Anterior cingulate cortex (tissue), 58 donors: ENCODE data around the gene SYPL2.
"Not testable (repeated sequence)": the region's sequence is repeated elsewhere in the genome, so short reads cannot be mapped to it uniquely, and the experiment has no call there.

Experiments
- DNase-seq, 58 donors: peaks; one replicate each; lab custom pipeline; 2025; lab: John Stamatoyannopoulos, UW

Gene SYPL2

GRCh38 chr1:109466452-109467300 lies at the start of gene SYPL2:
Gene SYPL2 (plus strand): TSS chr1:109466546. CDS start chr1:109466844, 298 bp downstream.
- peak in 25 of 58 donors; percentile 6 to 44 (median 19) for DNase-seq

- no peak for DNase-seq
Observed at GRCh38 chr1:109423498-109423897, 42.8 kb upstream of the SYPL2 start.

- DNase-seq = peak in 6 of 58 donors; percentile 31 to 69 (median 51)
Observed at GRCh38 chr1:109425391-109426280, 40.7 kb upstream of the SYPL2 start.

- DNase-seq = peak; percentile 79 to 99 (median 97)
Observed at GRCh38 chr1:109426281-109427170, 39.8 kb upstream of the SYPL2 start, which contains the start of gene PSMA5. Gene PSMA5 (minus strand): TSS chr1:109426448. CDS start chr1:109426330, 118 bp downstream.

- no peak for DNase-seq
Observed at GRCh38 chr1:109427171-109427467, 39.2 kb upstream of the SYPL2 start.

- DNase-seq = no peak
Observed at GRCh38 chr1:109432336-109432735, 34.0 kb upstream of the SYPL2 start.

- DNase-seq = no peak
Observed at GRCh38 chr1:109433322-109433721, 33.0 kb upstream of the SYPL2 start.

GRCh38 chr1:109434484-109434883 lies 31.9 kb upstream of the SYPL2 start:
- DNase-seq = no peak

GRCh38 chr1:109438798-109439297 lies 27.5 kb upstream of the SYPL2 start:
- DNase-seq = no peak

GRCh38 chr1:109441069-109441468 lies 25.3 kb upstream of the SYPL2 start:
- DNase-seq = no peak

GRCh38 chr1:109443476-109443875 lies 22.9 kb upstream of the SYPL2 start:
- no peak for DNase-seq

- no peak for DNase-seq
Observed at GRCh38 chr1:109444346-109444745, 22.0 kb upstream of the SYPL2 start.

- DNase-seq = not testable (repeated sequence)
Observed at GRCh38 chr1:109445949-109446695, 20.2 kb upstream of the SYPL2 start.

- no peak for DNase-seq
Observed at GRCh38 chr1:109447524-109447923, 18.8 kb upstream of the SYPL2 start.

- no peak for DNase-seq
Observed at GRCh38 chr1:109454497-109455133, 11.7 kb upstream of the SYPL2 start.

GRCh38 chr1:109457819-109458218 lies 8.5 kb upstream of the SYPL2 start:
- no peak for DNase-seq

GRCh38 chr1:109466125-109466451 lies 258 bp upstream of the SYPL2 start:
- no peak for DNase-seq

GRCh38 chr1:109467301-109467777 lies 993 bp downstream of the SYPL2 start:
- no peak for DNase-seq

- no peak for DNase-seq
Observed at GRCh38 chr1:109468061-109468460, 1.7 kb downstream of the SYPL2 start.
